Measurements from ENCODE around the gene MYADM.

The MYADM gene

GRCh38 chr19:53881482-53882390, 14.1 kb downstream of the MYADM start, which contains the start of gene PRKCG (continued):
- TF ChIP-seq TRIM28 (IDR thresholded peaks at IDR 0.05; ENCODE audit: borderline replicate concordance, low read length) (no peak), ZNF843 (tag by site-specific recombination; IDR thresholded peaks at IDR 0.05) (no peak), INSM2 (tag by site-specific recombination; IDR thresholded peaks at IDR 0.05) (no peak), ZNF133 (tag by site-specific recombination; IDR thresholded peaks at IDR 0.05) (no peak), ZBTB17 (tag by site-specific recombination; IDR thresholded peaks at IDR 0.05) (peak; percentile 34; the same call in 1 of the 2 replicates), YY2 (tag by site-specific recombination; IDR thresholded peaks at IDR 0.05) (no peak), PRDM2 (tag by site-specific recombination; IDR thresholded peaks at IDR 0.05; ENCODE audit: borderline replicate concordance) (no peak), ZNF157 (tag by site-specific recombination; IDR thresholded peaks at IDR 0.05) (no peak), ZNF433 (tag by site-specific recombination; IDR thresholded peaks at IDR 0.05; ENCODE audit: low read depth) (no peak), ZNF394 (tag by site-specific recombination; IDR thresholded peaks at IDR 0.05; ENCODE audit: borderline replicate concordance) (0 out of 2 replicates have a peak, but pooled peaks have one; percentile 17), ZNF341 (tag by site-specific recombination; IDR thresholded peaks at IDR 0.05; ENCODE audit: low read depth) (peak; percentile 93), ZNF266 (tag by site-specific recombination; IDR thresholded peaks at IDR 0.05; ENCODE audit: low read depth) (no peak), ZNF155 (tag by site-specific recombination; IDR thresholded peaks at IDR 0.05) (no peak), ZNF621 (tag by site-specific recombination; IDR thresholded peaks at IDR 0.05) (no peak), ZNF561 (tag by site-specific recombination; IDR thresholded peaks at IDR 0.05; ENCODE audit: borderline replicate concordance) (peak; percentile 88; the same call in 1 of the 2 replicates), ZNF488 (tag by site-specific recombination; IDR thresholded peaks at IDR 0.05) (no peak), ZNF791 (tag by site-specific recombination; IDR thresholded peaks at IDR 0.05) (no peak), ZNF132 (tag by site-specific recombination; IDR thresholded peaks at IDR 0.05; ENCODE audit: borderline replicate concordance) (no peak), ZNF776 (tag by site-specific recombination; IDR thresholded peaks at IDR 0.05; ENCODE audit: borderline replicate concordance) (no peak), ZNF837 (tag by site-specific recombination; IDR thresholded peaks at IDR 0.05) (no peak), SETDB1 (IDR thresholded peaks at IDR 0.05; ENCODE audit: insufficient read length, low read length) (no peak), ATF2 (tag by site-specific recombination; IDR thresholded peaks at IDR 0.05; ENCODE audit: low read depth) (no peak), PRDM6 (tag by site-specific recombination; IDR thresholded peaks at IDR 0.05) (no peak), ZNF654 (tag by site-specific recombination; IDR thresholded peaks at IDR 0.05; ENCODE audit: low read depth) (no peak), ZNF830 (tag by site-specific recombination; IDR thresholded peaks at IDR 0.05; ENCODE audit: low read depth) (no peak), ZNF175 (tag by site-specific recombination; IDR thresholded peaks at IDR 0.05) (no peak), ZNF223 (tag by site-specific recombination; IDR thresholded peaks at IDR 0.05) (no peak), GLIS1 (tag by site-specific recombination; IDR thresholded peaks at IDR 0.05) (peak; percentile 89), ZNF23 (tag by site-specific recombination; IDR thresholded peaks at IDR 0.05; ENCODE audit: borderline replicate concordance) (no peak)
